IPS-20b (cell line): ENCODE data around the gene CUL9.
"Not testable (repeated sequence)": the region's sequence is repeated elsewhere in the genome, so short reads cannot be mapped to it uniquely, and the experiment has no call there.

ENCODE experiments used
- H3K27ac ChIP-seq: one replicate; pipeline ENCODE4 v1.5.1; 2013; ENCODE audit warnings: low read length
- H3K27me3 ChIP-seq: 2 replicates; pipeline ENCODE4 v1.6.1; 2013; ENCODE audit warnings: mild to moderate bottlenecking, low read length, inconsistent platforms; ENCODE audit not compliant: insufficient read depth
- H3K36me3 ChIP-seq: 2 replicates; pipeline ENCODE4 v1.6.1; 2013; ENCODE audit warnings: low read depth, mild to moderate bottlenecking, inconsistent platforms, low read length, moderate library complexity; ENCODE audit not compliant: insufficient read depth
- H3K4me1 ChIP-seq: 2 replicates; pipeline ENCODE4 v1.6.1; 2013; ENCODE audit warnings: mild to moderate bottlenecking, control low read depth, inconsistent platforms, low read length, moderate library complexity; ENCODE audit not compliant: insufficient read depth
- H3K4me3 ChIP-seq: 2 replicates; pipeline ENCODE4 v1.5.1; 2013; ENCODE audit warnings: mild to moderate bottlenecking, low read length, inconsistent platforms
- H3K9ac ChIP-seq: 2 replicates; pipeline ENCODE4 v1.6.1; 2013; ENCODE audit warnings: low read depth, mild to moderate bottlenecking, inconsistent platforms, low read length, moderate library complexity
- H3K9me3 ChIP-seq: 2 replicates; pipeline ENCODE4 v1.6.1; 2013; ENCODE audit warnings: mild to moderate bottlenecking, low read depth, low read length, inconsistent platforms; ENCODE audit not compliant: insufficient read depth

CUL9 gene

GRCh38 chr6:43181942-43182860, at the start of gene CUL9:
Gene CUL9, plus strand, starts transcription at chr6:43182196. Its CDS starts 2,115 bp downstream, at chr6:43184311.
- H3K27ac ChIP-seq = peak within 1 kb of the TSS; percentile 18
- H3K4me3 ChIP-seq = peak within 1 kb of the TSS; percentile 78
- H3K4me1 ChIP-seq = peaks cover 7% of the 10 kb centered on the region; the same call in 1 of the 2 replicates
- peak within 1 kb of the TSS; percentile 72; the same call in 1 of the 2 replicates for H3K9ac ChIP-seq
- H3K27me3 ChIP-seq = no peaks in the 10 kb centered on the region
- H3K36me3 ChIP-seq = peaks cover 34% of the 10 kb centered on the region
- no peaks in the 10 kb centered on the region for H3K9me3 ChIP-seq

GRCh38 chr6:43138267-43138666, 43.7 kb upstream of the CUL9 start:
- no peak overlapping the region for H3K27ac ChIP-seq
- peaks cover 15% of the 10 kb centered on the region for H3K36me3 ChIP-seq
- no peaks in the 10 kb centered on the region for H3K9me3 ChIP-seq
- H3K4me1 ChIP-seq = peaks cover 5% of the 10 kb centered on the region
- no peak overlapping the region for H3K9ac ChIP-seq
- no peaks in the 10 kb centered on the region for H3K27me3 ChIP-seq
- H3K4me3 ChIP-seq = no peak overlapping the region

DNA sequence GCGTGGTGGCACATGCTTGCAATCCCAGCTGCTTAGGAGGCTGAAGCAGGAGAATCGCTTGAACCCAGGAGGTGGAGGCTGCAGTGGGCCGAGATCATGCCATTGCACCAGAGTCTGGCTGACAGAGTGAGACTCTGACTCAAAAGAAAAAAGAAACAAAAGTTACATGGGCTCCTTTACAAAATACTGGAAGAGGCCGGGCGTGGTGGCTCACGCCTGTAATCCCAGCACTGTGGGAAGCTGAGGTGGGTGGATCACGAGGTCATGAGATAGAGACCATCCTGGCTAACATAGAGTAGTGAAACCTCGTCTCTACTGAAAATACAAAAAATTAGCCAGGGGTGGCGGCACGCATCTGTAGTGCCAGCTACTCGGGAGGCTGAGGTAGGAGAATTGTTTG, 42.0 kb upstream of the CUL9 start:
- H3K4me3 ChIP-seq, H3K9ac ChIP-seq, H3K27me3 ChIP-seq, H3K27ac ChIP-seq, H3K9me3 ChIP-seq, H3K4me1 ChIP-seq: not testable (repeated sequence)
- H3K36me3 ChIP-seq = peaks cover 21% of the 10 kb centered on the region

GRCh38 chr6:43141644-43142043, 40.4 kb upstream of the CUL9 start:
- peaks cover 37% of the 10 kb centered on the region for H3K36me3 ChIP-seq
- no peak overlapping the region for H3K4me3 ChIP-seq
- no peak overlapping the region for H3K27ac ChIP-seq
- H3K9ac ChIP-seq = no peak overlapping the region
- H3K4me1 ChIP-seq = peaks cover 6% of the 10 kb centered on the region
- no peaks in the 10 kb centered on the region for H3K9me3 ChIP-seq
- no peaks in the 10 kb centered on the region for H3K27me3 ChIP-seq

- H3K27me3 ChIP-seq = no peaks in the 10 kb centered on the region
- peaks cover 6% of the 10 kb centered on the region for H3K4me1 ChIP-seq
- no peak overlapping the region for H3K9ac ChIP-seq
- peaks cover 42% of the 10 kb centered on the region for H3K36me3 ChIP-seq
- H3K4me3 ChIP-seq = no peak overlapping the region
- H3K27ac ChIP-seq = no peak overlapping the region
- no peaks in the 10 kb centered on the region for H3K9me3 ChIP-seq
These were observed 39.9 kb upstream of the CUL9 start for GRCh38 chr6:43142101-43142500.

GRCh38 chr6:43143235-43144128, 38.5 kb upstream of the CUL9 start:
- H3K36me3 ChIP-seq = peaks cover 55% of the 10 kb centered on the region
- H3K27ac ChIP-seq = no peak overlapping the region
- no peaks in the 10 kb centered on the region for H3K9me3 ChIP-seq
- peaks cover 6% of the 10 kb centered on the region for H3K4me1 ChIP-seq
- H3K4me3 ChIP-seq = no peak overlapping the region
- H3K9ac ChIP-seq = peak overlapping the region; percentile 57; the same call in 1 of the 2 replicates
- no peaks in the 10 kb centered on the region for H3K27me3 ChIP-seq

DNA sequence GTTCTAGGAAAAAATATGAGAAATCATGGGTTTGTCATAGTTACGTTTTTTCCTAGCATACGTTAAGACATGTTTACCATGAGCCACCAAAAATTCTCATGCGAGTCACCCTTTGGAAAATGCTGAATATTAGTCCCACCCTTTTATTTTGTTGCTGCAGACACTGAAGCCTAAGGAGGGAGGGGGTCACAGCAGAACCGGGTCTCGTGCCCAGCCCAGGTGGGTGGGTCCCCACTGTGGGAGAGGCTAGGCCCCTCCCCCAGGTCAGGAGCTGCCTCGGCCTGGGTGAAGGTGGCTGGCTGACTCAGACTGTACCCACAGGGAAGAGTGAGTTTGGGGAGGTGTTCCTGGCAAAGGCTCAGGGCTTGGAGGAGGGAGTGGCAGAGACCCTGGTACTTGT, 37.1 kb upstream of the CUL9 start:
- no peak overlapping the region for H3K9ac ChIP-seq
- no peaks in the 10 kb centered on the region for H3K9me3 ChIP-seq
- peaks cover 6% of the 10 kb centered on the region for H3K4me1 ChIP-seq
- peaks cover 53% of the 10 kb centered on the region for H3K36me3 ChIP-seq
- H3K4me3 ChIP-seq = no peak overlapping the region
- H3K27ac ChIP-seq = no peak overlapping the region
- no peaks in the 10 kb centered on the region for H3K27me3 ChIP-seq

DNA sequence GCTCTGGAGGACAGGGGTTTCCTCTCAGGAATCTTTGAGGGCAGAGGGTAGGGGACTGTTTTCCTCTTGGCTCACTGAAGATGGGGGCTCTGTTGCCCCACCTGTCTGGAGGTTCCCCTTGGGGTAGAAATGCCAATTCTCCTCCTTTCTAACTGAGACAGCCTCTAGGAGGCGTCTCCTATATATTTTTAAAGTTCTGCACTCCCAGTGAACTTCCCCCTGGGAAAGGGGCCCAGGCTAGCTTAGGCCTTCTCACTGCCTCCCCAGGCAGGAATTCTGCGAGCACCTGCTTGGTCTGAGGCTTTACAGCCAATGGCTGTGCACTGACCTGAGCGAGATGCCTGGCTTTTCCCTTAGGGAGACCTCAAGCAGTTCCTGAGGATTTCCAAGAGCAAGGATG, 35.7 kb upstream of the CUL9 start:
- Histone ChIP-seq H3K27ac (no peak overlapping the region), H3K4me1 (peaks cover 6% of the 10 kb centered on the region), H3K9me3 (no peaks in the 10 kb centered on the region), H3K27me3 (no peaks in the 10 kb centered on the region), H3K4me3 (no peak overlapping the region), H3K9ac (no peak overlapping the region), H3K36me3 (peaks cover 53% of the 10 kb centered on the region)

DNA sequence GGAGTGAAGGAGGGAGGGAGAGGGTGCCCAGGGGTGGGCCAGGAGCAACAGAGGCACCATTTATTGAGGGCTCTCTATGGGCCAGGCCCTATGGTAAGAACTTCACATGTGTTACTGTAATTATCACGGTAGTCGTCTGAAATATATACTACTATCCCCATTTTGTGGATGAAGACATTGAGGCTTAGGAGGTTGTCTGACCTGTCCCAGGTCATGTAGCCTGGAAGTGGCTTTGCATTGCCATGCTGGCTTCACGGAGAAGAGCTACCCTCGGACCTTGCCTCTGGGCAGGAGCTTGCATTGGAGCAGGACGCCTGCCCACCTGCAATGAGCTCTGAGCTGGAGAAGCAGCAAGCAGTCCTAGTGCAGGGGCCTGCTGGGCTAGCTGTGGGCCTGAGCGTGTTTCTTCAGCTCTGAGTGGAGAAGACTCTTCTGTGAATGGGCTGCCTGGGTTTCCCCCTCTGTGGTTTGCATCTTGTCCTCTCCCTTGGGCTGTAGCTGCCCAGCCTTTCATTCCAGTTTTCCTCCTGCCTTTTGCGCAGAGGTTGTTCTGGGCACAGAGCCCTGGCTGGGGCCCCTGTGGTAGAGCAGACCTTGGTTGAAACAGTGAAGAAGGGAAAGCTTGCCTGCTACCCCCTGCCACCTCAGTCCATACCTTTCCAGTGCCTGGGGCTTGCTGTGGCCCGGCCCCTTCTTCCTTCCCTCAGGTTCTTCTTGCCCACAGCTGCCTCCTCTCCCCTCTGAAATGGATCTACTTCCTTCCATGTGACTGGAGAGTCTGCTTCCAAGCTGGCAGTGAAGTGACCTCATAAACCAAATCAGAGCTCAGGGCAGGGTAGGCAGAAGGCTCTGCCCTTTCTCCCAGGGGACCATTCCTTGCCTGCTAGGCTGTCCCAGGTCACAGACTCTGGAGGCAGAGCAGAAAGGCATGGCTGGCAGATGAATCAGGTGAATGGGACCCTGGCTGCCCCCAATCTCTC, 35.0 kb upstream of the CUL9 start:
- Histone ChIP-seq H3K4me1 (peaks cover 6% of the 10 kb centered on the region), H3K36me3 (peaks cover 48% of the 10 kb centered on the region), H3K9me3 (no peaks in the 10 kb centered on the region), H3K4me3 (no peak overlapping the region), H3K27ac (no peak overlapping the region), H3K9ac (no peak overlapping the region), H3K27me3 (no peaks in the 10 kb centered on the region)

- H3K36me3 ChIP-seq = peaks cover 48% of the 10 kb centered on the region
- H3K9ac ChIP-seq = no peak overlapping the region
- no peaks in the 10 kb centered on the region for H3K9me3 ChIP-seq
- no peaks in the 10 kb centered on the region for H3K27me3 ChIP-seq
- peaks cover 4% of the 10 kb centered on the region for H3K4me1 ChIP-seq
- no peak overlapping the region for H3K4me3 ChIP-seq
- no peak overlapping the region for H3K27ac ChIP-seq
These were observed 34.1 kb upstream of the CUL9 start for GRCh38 chr6:43147691-43148477.
